NCI-H345 treated with DMSO at 0.1 percent for 48 hours (cell line): Measurements from ENCODE around the gene DOCK9.

ENCODE experiments used
- DNase-seq: peaks from one replicate; lab custom pipeline; 2025; ENCODE audit not compliant: unreplicated experiment; lab: John Stamatoyannopoulos, UW

DOCK9 gene

GRCh38 chr13:98889419-98890085, 88.3 kb downstream of the DOCK9 start:
- DNase-seq: no peak

- no peak for DNase-seq
Observed at GRCh38 chr13:98888890-98889279, 89.0 kb downstream of the DOCK9 start.

- no peak for DNase-seq
Observed at GRCh38 chr13:98888222-98888889, 89.5 kb downstream of the DOCK9 start.

DNA sequence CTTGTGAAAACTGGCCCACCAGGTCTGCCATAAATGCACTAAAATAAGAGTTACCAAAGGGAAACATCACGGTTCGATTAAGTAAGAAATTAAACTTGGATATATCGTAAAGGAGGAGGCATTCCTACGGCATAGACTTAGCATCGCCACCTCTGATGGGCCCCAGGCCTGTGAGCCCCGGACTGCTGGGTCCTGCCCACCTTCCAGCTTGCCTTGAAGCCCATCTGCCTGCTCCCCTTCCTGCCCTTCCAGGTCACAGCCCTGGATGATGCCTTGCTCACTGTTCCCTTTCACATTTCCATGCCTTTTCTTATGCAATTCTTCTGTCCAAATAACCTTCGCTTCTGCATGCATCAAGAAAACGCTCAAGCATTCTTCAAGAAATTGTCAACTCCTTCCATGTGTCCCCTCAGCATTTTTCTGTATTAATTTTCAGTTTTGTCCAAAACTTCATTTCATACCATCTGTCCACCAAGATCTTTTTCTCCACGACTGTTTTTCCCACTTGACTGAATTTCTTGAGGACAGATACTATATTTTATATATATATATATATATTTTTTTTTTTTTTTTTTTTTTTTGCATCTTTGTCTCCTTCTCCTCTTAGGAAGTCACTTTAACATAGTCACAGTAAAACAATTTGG, 91.2 kb downstream of the DOCK9 start:
- no peak for DNase-seq

DNA sequence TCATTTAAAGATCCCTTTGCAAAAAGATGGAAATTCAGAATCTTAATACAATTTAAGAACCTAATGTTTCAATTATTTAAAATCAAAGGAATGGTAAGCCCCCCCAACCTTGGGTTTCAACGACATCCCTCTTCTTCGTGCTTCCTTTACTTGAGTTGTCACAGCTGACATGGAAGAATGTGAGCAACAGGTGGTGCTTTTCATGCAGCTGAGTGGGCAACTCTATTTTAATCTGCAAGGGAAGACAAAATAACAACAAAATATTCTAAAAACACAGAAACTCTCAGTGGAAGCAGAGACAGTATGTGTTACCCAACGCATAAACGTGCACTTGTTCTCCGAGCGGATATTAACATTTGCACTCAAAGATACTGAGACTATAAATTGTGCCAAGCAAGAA, 92.3 kb downstream of the DOCK9 start:
- no peak for DNase-seq

GRCh38 chr13:98883998-98884397, 93.9 kb downstream of the DOCK9 start:
- DNase-seq: no peak

DNA sequence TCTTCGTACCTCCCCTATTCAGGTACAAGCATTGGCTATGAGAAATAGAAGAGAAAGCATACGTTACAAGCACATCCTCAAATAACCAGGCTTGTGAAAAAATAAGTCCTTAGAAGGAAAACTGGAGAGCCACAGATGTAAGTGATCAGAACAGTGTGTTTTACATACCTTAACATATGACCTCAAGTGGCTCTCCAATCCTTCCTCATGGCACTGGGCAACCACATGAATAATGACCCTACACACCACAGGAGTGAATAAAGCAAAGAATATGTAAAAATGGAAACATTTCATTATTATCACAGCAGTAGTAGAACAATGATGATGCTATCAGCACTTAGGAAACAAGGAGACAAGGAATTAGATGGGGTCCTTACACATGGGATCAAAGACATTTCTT, 96.5 kb downstream of the DOCK9 start:
- DNase-seq: no peak

DNA sequence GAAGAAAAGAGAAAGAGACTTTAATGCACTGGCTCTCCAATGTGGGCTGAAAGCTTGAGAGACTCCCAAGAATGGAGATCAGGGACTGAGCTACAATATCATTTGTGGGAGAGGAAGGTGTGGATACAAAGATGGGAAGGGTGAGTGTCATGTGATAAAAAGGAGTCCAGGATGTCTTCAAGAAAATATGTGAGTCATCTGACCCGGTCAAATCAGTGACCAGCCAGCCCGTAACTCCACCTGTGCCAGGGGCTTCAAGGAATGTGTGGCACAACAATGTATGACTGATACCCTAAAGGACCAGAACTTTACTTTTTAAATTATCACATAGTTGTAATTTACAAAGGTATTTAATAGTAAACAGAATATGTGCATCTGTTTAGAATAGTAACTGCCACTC, 97.2 kb downstream of the DOCK9 start:
- DNase-seq: no peak

DNA sequence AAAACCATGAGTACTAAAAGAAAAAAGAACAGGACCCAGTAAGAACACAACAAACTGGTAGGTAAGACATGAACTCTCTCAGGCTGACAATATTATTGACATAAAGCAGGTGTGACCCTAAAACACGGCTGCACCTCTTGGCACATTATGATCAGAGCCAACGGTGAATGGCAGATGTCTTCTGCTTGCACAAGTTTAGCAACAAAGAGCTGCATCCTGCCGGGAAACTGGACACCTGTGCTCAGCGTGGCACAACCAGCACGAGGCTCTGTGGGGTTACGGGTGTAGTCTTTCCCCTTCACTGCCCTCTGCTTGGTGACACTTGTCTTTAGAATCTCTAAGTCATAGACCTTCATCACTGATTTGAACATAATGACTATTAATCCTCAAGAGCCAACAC, 97.9 kb downstream of the DOCK9 start:
- peak; percentile 8 for DNase-seq

DNA sequence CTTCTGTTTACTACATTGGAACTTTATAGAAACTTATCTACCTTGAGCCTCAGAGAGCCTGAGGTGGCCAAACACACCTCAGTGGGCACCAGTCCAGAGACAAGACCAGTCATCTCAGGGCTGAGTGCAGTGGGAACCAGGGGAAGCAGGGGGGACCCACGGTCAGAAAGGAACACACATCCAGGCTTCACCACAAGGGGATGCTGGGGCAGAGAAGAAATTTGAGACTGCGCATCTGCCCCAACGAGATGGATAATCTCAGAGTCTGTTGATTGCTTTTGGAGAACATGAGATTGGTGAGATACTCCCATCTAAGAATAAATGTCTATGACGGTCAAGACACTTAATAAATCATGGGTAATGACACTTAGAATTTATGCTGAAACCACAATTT, 98.7 kb downstream of the DOCK9 start:
- no peak for DNase-seq

DNA sequence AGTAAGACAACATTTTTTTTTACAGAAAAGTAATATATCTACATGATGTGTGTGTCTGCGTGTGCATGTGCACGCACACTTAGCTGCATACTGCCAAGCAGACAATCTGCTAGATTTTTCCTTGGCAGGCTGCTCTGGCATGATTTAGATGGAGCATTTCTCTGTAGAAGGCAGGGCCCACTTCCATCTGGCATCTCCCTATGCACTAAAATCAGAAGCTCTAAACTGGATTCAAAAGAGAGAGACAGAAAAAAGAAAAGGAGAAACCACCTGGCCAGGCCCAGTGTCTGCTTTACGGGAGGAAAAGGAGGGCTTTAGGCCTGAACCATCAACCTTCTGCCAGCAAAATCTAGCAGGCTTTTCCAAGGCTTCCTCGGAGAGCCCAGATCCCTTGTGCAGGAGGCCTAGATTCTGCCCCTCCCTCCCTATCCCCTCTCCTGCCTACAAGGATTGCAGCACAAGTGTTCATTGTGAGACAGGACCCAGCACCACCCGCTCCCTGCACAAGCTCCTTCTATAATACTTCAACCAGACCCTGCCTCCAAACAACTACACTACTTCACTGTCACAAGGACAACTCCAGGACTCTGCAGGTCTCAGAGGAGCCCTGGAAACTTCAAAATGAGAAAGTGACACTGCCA, 99.3 kb downstream of the DOCK9 start:
- no peak for DNase-seq

- DNase-seq: no peak
Observed at GRCh38 chr13:98877936-98878335, 99.9 kb downstream of the DOCK9 start.

DNA sequence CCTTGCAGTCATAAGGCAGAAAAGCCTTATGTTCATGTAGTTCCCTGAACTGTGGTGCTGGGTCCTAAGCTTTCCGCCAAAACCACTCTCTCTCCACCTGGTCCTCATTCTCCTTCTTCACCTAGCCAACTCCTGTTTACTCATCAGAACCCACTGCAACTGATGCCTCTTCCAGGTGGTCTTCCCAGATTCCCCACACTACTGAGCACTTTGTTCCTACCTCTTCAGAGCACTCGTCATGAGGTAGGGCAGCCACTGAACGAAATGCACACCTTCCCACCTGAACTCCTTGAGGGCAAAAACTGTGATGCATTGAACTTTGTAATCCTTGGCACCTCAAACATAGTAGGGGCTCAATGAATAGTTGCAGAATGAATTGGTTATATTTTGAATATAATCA, 100.4 kb downstream of the DOCK9 start:
- no peak for DNase-seq

DNA sequence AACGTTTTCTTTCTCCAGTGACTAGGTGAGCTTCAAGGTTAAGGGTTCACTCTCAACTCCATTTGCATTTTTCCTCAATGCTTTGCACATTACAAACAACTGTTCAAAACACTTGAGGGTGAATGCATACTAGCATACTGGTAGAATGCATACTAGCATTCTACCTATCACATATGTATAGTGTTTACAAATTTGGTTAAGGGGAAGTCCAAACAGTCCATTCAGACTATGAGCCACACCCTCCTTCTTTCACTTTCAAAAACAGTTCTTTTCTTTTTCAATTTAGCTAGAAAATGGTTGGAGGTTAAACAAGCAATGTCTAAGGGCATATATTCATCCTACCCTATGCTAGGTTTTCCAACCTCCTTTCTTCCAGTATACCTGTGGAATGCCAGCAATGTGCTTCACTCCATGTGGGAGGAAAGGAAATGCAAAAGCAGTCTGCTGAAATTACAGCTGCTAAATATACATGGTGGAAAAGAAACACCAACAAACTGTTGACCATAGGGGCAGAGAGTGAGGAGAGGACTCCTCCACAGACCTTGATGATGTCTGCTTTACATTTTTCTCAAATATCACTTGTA, 102.6 kb downstream of the DOCK9 start:
- no peak for DNase-seq

DNA sequence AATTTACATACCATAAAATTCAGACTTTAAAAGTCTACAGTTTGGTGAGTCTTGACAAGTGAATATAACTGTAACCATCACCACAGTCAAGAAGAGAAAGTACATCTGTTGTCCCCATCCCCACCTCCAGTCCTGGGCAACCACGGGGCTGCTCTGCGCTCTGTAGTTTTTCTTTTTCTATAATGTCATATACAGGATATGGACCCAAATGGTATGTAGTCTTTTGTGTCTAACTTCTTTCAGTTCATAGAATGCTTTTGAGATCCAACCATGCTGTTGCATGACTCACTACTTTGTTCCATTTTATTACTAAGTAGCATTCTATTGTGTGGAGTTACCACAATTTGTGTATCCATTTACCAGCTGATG, 103.9 kb downstream of the DOCK9 start:
- no peak for DNase-seq

GRCh38 chr13:98873377-98874028, 104.4 kb downstream of the DOCK9 start:
- no peak for DNase-seq

- DNase-seq: no peak
Observed at GRCh38 chr13:98871727-98872126, 106.1 kb downstream of the DOCK9 start.

DNA sequence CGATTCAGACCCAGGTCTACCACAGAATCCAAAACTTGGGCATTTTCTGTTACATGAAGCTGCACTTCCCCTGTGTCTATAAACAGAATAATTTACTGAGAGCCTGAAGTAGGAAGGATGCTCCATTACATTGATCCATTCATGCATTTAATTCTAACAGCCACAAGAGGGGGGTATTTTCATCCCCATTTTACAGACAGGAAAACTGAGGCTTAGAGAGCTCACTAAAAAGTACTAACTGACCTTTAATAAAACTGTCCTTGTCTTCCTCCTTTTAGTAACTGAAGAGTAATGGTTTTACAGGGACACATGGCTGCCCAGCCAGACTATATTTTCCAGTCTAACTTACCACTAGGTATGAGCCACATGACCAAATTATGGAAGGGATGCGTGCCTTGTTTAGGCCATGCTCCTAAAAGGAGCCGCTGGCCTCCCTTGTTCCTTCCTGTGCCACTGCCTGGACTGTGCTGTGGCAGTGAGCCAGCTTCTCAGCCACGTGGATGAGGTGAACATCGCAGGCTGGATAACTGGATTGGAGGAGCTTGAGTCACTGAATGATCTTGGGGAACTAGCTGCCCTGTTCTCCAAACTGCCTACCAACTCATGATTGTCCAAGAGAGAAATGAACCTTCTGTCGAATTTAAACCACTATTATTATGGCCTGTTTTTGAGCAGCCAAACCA, 108.3 kb downstream of the DOCK9 start:
- no peak for DNase-seq

DNA sequence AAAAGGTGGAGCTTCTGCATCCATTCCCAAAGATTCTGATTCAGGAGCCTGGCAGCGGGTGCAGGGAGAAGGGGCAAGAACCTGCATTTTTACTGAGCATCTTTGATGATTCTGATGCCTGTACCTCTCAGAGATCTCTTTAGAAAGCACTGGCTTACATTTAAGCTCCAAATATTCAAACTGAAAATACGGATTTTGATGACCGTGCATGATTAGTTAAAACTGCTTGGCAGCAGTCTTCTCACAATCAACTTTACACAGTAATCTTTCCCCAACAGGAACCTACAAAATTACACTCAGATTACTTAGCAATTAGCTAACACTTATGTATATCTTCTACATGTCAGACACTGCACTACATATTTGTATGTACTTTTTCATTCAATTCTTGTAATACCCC, 108.9 kb downstream of the DOCK9 start:
- no peak for DNase-seq

- DNase-seq: no peak
Observed at GRCh38 chr13:98866882-98867281, 111.0 kb downstream of the DOCK9 start.

- no peak for DNase-seq
Observed at GRCh38 chr13:98860491-98860890, 117.4 kb downstream of the DOCK9 start.
